ENCODE results near the gene GNG2. TPM values are rescaled to one million over a fixed set of nuclear protein-coding genes. Genes with fewer than 3 reads are reported as not detected.

The GNG2 gene
- total and polyA plus RNA-seq, 10 of the 15 experiments (the other 5 are each of a cell fraction or from before 2014, with no cell fraction given), result 31.6 to 114 (median 66.4) TPM

- CTCF ChIA-PET, result interaction anchor here (0.7 to 5.9 kb wide), 11 partner anchors 12 to 559 kb away, joined by 3 to 67 read pairs (median 3); partner anchors contain the start of genes GNG2, GPR137C and TXNDC16
- SMC1A ChIA-PET (ENCODE audit: uncharacterized antibody, unreplicated experiment), result interaction anchor here (0.7 to 3.6 kb wide), 7 partner anchors 11 to 278 kb away, joined by 3 to 33 read pairs (median 5); no protein-coding TSS in a partner anchor
- no peak for FAIRE-seq
Measured at GRCh38 chr14:51993285-51993920, 133.0 kb downstream of the GNG2 start.

More at GRCh38 chr14:51993285-51993920, 133.0 kb downstream of the GNG2 start:
- POLR2A ChIA-PET, result interaction anchor here (1.0 to 1.5 kb wide), 2 partner anchors 15 to 16 kb away, joined by 3 read pairs; no protein-coding TSS in a partner anchor
- 0 out of 2 replicates have a peak, but pooled peaks have one; percentile 15 for TF ChIP-seq IKZF1 (conservative IDR thresholded peaks at IDR 0.05)
- TF ChIP-seq JUNB (IDR thresholded peaks at IDR 0.05), result peak; percentile 18; the same call in 1 of the 2 replicates
- peak; percentile 88 for TF ChIP-seq PKNOX1 (IDR thresholded peaks at IDR 0.05)
- peak; percentile 38; the same call in 1 of the 2 replicates for TF ChIP-seq RUNX3 (IDR thresholded peaks at IDR 0.05; ENCODE audit: low read length)
- no peak for TF ChIP-seq NFYA (IDR thresholded peaks at IDR 0.05; ENCODE audit: borderline replicate concordance, low read depth, low read length)
- Histone ChIP-seq H3K27me3 (replicated peaks in 1 of 2; ENCODE audit: control insufficient read depth in 2 of 2, insufficient read depth in 2 of 2, low read length in 1 of 2) (no peaks in the 10 kb centered on the region), H4K20me1 (ENCODE audit: control insufficient read depth, insufficient read depth) (no peaks in the 10 kb centered on the region), H3K9me3 (replicated peaks; ENCODE audit: control insufficient read depth, insufficient read depth, low read length) (no peaks in the 10 kb centered on the region; the same call in 2 of the 3 replicates), H2AFZ (ENCODE audit: control insufficient read depth, low read depth, low read length) (no peak overlapping the region), H3K9ac (ENCODE audit: control insufficient read depth, insufficient read depth, low read length) (no peak overlapping the region), H3K36me3 (ENCODE audit: control insufficient read depth in 2 of 2, insufficient read depth in 2 of 2, low read length in 1 of 2) (peaks cover 0 to 31% of the 10 kb centered on the region in 2 experiments), H3K27ac (ENCODE audit: control insufficient read depth, insufficient read depth) (peak overlapping the region; percentile 33; the same call in 1 of the 2 replicates), H3K4me3 (peak overlapping the region; percentile 11; the same call in 1 of the 2 replicates), H3K4me2 (ENCODE audit: control insufficient read depth, insufficient read depth) (peak overlapping the region; percentile 44; the same call in 1 of the 2 replicates), H3K4me1 (ENCODE audit: control insufficient read depth, insufficient read depth, low read length) (peaks cover 6% of the 10 kb centered on the region), H3K79me2 (ENCODE audit: control insufficient read depth, insufficient read depth, low read length) (peaks cover 52% of the 10 kb centered on the region)
- ATAC-seq (peak; percentile 16; the same call in 2 of the 3 replicates), DNase-seq (ENCODE audit: low read depth, low spot score) (no peak)
- RAD21 ChIA-PET (ENCODE audit: unreplicated experiment), result interaction anchor here (0.8 to 1.2 kb wide), 5 partner anchors 13 to 307 kb away, joined by 3 to 5 read pairs (median 3); no protein-coding TSS in a partner anchor
- intact Hi-C loops (cut with micrococcal nuclease; ENCODE audit: unreplicated experiment) (loop anchor here (10.0 kb wide), 1 partner anchor 481 kb away; no protein-coding TSS in a partner anchor), in situ Hi-C loops (cut with MboI) (no loop called here)
- BruUV-seq (replicated peaks), result no TSS peak
- 21% methylated on average over 3 of the region's 3 CpGs for WGBS (ENCODE audit: insufficient coverage, insufficient replicate concordance, low lambda C conversion rate, missing lambda C conversion rate)
